Brain microvascular endothelial cell (primary cell): ENCODE data around the gene RANBP17.

Experiments used
- DNase-seq: peaks from one replicate; pipeline ENCODE4 v3.0.0-alpha.2; 2020
- H3K27ac ChIP-seq: fragments of 250-450 bp; sonication (Bioruptor Pico); 2 replicates; pipeline ENCODE4 v1.5.1; 2020; ENCODE audit warnings: mild to moderate bottlenecking, moderate library complexity
- H3K27me3 ChIP-seq: fragments of 250-450 bp; sonication (Bioruptor Pico); replicated peaks from 2 replicates; pipeline ENCODE4 v1.5.1; 2020; ENCODE audit warnings: mild to moderate bottlenecking
- H3K36me3 ChIP-seq: fragments of 250-450 bp; sonication (Bioruptor Pico); replicated peaks from 2 replicates; pipeline ENCODE4 v1.5.1; 2020; ENCODE audit warnings: mild to moderate bottlenecking
- H3K4me3 ChIP-seq: 2 replicates; pipeline ENCODE4 v1.5.1; 2011; ENCODE audit warnings: low read depth, mild to moderate bottlenecking, control low read depth, low read length, moderate library complexity
- in situ Hi-C: cut with HindIII; loops from 2 replicates; pipeline ENCODE4 v1.10.0; 2017; ENCODE audit warnings: low sequenced_read_pairs, low pct_ligation_motif_present
- TF ChIP-seq, protein P1 (sequence below): IDR thresholded peaks from 2 replicates; pipeline ENCODE4 v1.5.1; 2011; ENCODE audit warnings: low read depth, mild to moderate bottlenecking, moderate library complexity, low read length, control low read depth, inconsistent platforms; ENCODE audit errors: missing control alignments

RANBP17 gene

DNA sequence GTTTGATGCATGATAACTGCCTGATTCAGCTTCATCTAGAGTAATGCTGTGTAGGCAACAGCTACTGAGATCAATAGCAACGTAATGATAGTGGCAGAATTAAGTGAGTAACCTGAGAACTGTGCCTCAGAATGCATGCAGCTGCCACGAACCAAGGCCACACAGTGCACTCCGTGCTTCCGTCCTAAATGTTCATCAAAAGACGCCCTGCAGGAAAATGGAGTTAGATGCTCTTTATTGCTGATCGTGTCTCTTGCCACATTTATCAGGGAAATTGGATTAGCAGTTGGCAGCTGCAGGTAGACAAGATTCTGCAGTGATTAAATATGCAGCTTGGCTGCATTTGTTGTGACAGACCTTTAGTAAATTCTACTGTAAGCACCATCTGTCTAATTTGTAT, 339.5 kb downstream of the RANBP17 start:
- in situ Hi-C loops, result no loop called here
- Histone ChIP-seq H3K4me3 (no peak overlapping the region), H3K36me3 (no peaks in the 10 kb centered on the region), H3K27me3 (no peaks in the 10 kb centered on the region), H3K27ac (no peak overlapping the region)
- TF ChIP-seq, protein P1, sequence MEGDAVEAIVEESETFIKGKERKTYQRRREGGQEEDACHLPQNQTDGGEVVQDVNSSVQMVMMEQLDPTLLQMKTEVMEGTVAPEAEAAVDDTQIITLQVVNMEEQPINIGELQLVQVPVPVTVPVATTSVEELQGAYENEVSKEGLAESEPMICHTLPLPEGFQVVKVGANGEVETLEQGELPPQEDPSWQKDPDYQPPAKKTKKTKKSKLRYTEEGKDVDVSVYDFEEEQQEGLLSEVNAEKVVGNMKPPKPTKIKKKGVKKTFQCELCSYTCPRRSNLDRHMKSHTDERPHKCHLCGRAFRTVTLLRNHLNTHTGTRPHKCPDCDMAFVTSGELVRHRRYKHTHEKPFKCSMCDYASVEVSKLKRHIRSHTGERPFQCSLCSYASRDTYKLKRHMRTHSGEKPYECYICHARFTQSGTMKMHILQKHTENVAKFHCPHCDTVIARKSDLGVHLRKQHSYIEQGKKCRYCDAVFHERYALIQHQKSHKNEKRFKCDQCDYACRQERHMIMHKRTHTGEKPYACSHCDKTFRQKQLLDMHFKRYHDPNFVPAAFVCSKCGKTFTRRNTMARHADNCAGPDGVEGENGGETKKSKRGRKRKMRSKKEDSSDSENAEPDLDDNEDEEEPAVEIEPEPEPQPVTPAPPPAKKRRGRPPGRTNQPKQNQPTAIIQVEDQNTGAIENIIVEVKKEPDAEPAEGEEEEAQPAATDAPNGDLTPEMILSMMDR, result no peak
- DNase-seq, result no peak

DNA sequence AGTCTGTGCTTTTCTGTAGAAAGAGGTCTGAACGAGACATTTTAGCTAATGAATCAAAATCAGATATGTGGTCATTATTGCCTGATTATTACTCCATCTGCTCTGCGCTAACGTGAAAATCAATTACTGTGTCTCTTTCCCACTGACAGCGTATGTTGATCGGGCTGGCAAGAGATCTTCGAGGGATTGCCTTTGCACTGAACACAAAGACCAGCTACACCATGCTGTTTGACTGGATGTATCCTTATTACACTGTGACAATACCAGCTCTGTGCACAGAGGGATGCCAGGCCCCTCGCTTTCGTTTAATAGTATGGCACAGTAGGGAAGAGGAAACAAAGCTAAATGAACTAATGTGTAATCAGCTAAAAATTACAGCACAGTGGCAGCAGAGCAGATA, 343.6 kb downstream of the RANBP17 start:
- TF ChIP-seq, protein P1, result no peak

DNA sequence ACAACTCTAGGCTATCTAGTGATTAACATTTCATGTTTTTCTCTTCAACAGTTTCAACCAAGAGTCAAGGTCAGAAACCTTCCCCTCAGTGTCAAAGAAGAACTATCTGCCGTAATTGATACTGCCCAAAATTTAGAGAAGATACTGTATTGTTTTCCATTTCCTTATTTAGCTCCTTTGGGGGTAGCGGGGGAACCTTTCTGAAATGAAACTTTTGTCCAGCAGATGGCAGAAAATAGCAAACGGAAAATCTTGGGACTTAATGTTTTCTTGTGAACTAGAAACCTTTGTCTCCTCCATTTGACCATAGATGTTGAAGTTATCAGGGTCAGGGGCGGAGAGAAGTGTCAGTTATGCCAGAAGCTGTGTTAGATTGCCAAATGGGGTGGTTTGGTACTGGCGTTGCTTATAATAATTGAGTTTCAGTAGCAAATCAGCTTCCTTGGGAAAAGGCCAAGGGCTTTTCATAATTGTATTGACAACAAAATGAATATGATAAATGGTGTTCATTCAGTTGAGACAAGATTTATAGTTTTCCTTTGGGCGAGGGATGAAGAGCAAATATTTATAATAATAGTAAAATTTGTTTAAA, 345.5 kb downstream of the RANBP17 start:
- no peaks in the 10 kb centered on the region for H3K36me3 ChIP-seq
- H3K4me3 ChIP-seq, result no peak overlapping the region
- H3K27me3 ChIP-seq, result no peaks in the 10 kb centered on the region
- no peak overlapping the region for H3K27ac ChIP-seq
- in situ Hi-C loops, result no loop called here
- TF ChIP-seq, protein P1, result peak; percentile 64
- peak; percentile 53 for DNase-seq

More for the DNA sequence above, 343.6 kb downstream of the RANBP17 start:
- Histone ChIP-seq H3K27ac (no peak overlapping the region), H3K4me3 (no peak overlapping the region), H3K27me3 (no peaks in the 10 kb centered on the region), H3K36me3 (no peaks in the 10 kb centered on the region)
- in situ Hi-C loops, result no loop called here
- DNase-seq, result no peak

DNA sequence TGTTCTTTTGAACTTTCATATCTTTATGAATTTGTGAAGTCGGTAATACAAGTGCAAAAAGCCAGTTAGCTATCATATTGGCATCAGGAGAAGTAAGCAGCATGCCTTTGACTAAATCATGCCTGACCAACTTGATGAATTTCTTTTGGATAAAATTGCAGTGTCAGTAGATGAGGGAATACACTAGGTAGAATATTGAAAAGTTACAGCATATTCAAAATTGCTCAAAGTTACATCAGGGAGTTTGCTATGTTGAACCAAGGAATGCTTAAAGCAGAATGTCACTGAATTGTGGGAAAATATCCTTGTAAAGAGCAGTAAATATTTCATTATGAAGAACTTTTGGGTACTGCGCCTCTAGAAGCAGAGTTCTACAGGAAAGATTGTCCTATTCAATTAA, 360.1 kb downstream of the RANBP17 start:
- H3K27ac ChIP-seq, result no peak overlapping the region
- H3K36me3 ChIP-seq, result no peaks in the 10 kb centered on the region
- no peaks in the 10 kb centered on the region for H3K27me3 ChIP-seq
- no peak overlapping the region for H3K4me3 ChIP-seq
- in situ Hi-C loops, result no loop called here
- DNase-seq, result no peak
- TF ChIP-seq, protein P1, result no peak

DNA sequence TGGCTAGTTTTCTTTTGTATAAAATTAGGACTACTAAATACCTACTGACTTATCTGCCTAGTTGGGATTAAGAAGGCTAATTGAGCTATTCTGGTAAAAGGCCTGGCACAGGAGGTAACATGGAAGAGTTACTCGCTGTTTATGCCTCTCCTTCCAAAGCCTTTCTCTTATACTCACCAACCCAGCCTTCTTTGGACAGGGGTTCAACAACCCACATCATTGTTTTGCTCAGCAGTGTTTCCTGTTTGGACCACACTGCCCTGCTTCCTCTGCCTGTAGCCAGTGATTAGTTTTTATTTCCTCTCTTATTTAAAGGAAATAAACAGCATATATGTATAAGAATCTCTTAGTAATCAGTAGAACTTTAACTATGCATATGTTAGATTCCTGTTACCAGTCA, 362.1 kb downstream of the RANBP17 start:
- TF ChIP-seq, protein P1, result no peak
- Histone ChIP-seq H3K27me3 (no peaks in the 10 kb centered on the region), H3K4me3 (no peak overlapping the region), H3K27ac (no peak overlapping the region), H3K36me3 (no peaks in the 10 kb centered on the region)
- DNase-seq, result no peak
- in situ Hi-C loops, result no loop called here
